Left ventricle myocardium inferior (tissue), 1 donor: ENCODE measurements around the gene NEDD9. TPM values are rescaled to one million over a fixed set of nuclear protein-coding genes. Genes with fewer than 3 reads are reported as not detected.

Source experiments
- DNase-seq: peaks from one replicate; pipeline ENCODE4 v3.0.0-alpha.2; 2020
- H3K27ac ChIP-seq: fragments of 200-600 bp; replicated peaks from 2 replicates; pipeline ENCODE4 v1.8.0; 2021
- H3K27me3 ChIP-seq: fragments of 200-600 bp; 2 replicates; pipeline ENCODE4 v1.8.0; 2021; ENCODE audit warnings: low read depth
- H3K36me3 ChIP-seq: fragments of 200-600 bp; 2 replicates; pipeline ENCODE4 v1.8.0; 2021
- H3K4me1 ChIP-seq: fragments of 200-600 bp; 2 replicates; pipeline ENCODE4 v1.8.0; 2021
- H3K4me3 ChIP-seq: fragments of 200-600 bp; 2 replicates; pipeline ENCODE4 v1.8.0; 2021; ENCODE audit warnings: mild to moderate bottlenecking, moderate library complexity
- H3K9me3 ChIP-seq: fragments of 200-600 bp; replicated peaks from 2 replicates; pipeline ENCODE4 v1.8.0; 2021
- CTCF ChIP-seq: fragments of 200-600 bp; IDR thresholded peaks from 2 replicates; pipeline ENCODE4 v1.8.0; 2021; ENCODE audit warnings: antibody characterized with exemption, mild to moderate bottlenecking, borderline replicate concordance
- intact Hi-C: fragments of 100-400 bp; cut with micrococcal nuclease; formaldehyde crosslinking; loops from one replicate; pipeline ENCODE4 v1.11.0; 2022
- total RNA-seq: library from RNA; stranded (reverse); fragmentation: NEBNext Ultra II Directional; extraction: Animal tissue kit (Norgen Biotek cat#: 25700); gene quantifications from one replicate; pipeline ENCODE4 v1.2.1, GENCODE V29; 2021
- donor health status: DM: no; HTN: yes; CAD: no; lungs with severe emphysema.

The NEDD9 gene
- total RNA-seq, 1 donor from 2014 or later, result 28.1 TPM

DNA sequence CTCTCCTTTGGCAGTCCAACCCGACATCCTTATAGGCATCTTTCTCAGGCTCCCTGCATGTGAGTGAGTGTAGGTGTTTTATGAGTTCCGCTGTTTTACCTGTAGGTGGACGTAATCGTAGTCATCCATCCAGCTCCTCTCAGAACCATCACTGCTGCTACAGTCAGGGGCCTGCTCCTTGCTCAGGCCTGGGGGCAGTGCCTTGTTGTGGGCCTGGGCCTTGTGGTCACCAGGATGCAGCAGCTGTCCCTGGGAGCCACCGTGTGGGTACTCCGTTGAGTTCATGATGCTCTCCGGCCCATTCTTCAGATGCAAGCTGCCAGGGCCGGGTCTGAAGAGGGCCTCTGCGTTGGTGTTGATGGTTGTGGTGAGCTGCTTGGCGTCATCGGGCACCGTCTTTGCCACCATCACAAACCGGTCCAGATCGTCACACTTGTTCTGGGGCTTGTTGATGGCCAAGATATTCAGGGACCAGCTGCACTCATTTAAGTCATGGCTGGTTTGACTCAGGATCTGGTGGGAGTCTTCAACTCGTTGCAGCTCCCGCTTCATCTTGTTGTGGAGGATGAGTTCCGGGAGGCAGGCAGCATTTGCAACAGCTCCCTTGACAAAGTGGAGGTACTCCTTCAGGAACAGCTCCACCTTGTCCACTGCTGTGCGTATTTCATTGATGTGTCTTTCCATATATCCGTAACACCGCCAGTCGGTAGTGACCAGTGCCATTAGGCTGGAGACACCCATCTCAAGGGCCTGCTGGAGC is 42.4 kb downstream of the NEDD9 start:
- Histone ChIP-seq H3K4me1 (peaks cover 14% of the 10 kb centered on the region), H3K4me3 (no peak overlapping the region), H3K36me3 (peaks cover 78% of the 10 kb centered on the region), H3K27me3 (no peaks in the 10 kb centered on the region), H3K9me3 (no peaks in the 10 kb centered on the region), H3K27ac (no peak overlapping the region)
- intact Hi-C loops, result no loop called here
- no peak for TF ChIP-seq CTCF
- no peak for DNase-seq

DNA sequence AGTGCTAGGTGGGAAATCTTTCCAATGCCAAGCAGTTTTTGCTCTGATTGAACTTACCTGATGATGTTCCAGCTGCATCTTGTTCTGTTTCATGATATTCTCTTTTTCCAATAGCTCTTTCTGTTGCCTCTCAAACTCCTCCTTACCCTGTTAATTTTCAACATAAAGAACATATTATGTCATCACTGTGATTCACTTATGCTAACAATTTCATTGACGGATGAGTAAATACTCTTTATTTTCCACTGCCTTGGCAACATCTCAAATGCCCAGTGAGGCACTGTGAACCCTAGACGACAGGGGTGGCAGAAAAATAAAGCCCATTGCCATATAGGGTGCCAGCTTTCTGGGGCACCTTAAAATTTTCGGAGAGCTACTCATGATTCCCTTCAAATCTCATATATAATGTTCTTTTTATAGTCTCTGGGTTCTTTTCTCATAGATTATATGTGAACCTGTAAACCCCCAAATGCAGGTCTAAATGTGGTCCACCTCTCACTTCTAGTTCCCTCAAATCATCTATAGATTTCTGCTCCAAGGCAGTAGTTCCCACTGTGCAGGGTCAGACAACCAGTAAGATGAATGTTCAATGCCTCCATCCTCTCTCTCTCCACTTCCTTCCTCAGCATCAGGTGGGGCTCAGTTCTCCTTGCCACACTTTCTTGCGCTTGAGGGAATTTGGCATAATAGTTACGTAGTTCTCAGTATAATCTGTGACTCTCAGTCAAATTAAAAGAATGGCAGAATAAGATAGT is 44.1 kb downstream of the NEDD9 start:
- no peak for DNase-seq
- Histone ChIP-seq H3K9me3 (no peaks in the 10 kb centered on the region), H3K4me1 (no peaks in the 10 kb centered on the region), H3K36me3 (peaks cover 94% of the 10 kb centered on the region), H3K27me3 (no peaks in the 10 kb centered on the region), H3K4me3 (no peak overlapping the region), H3K27ac (no peak overlapping the region)
- intact Hi-C loops, result no loop called here
- TF ChIP-seq CTCF, result no peak

- no peaks in the 10 kb centered on the region for H3K4me1 ChIP-seq
- H3K36me3 ChIP-seq, result peaks cover 86% of the 10 kb centered on the region
- intact Hi-C loops, result no loop called here
- no peak overlapping the region for H3K4me3 ChIP-seq
- H3K27me3 ChIP-seq, result no peaks in the 10 kb centered on the region
- DNase-seq, result no peak
- no peak for TF ChIP-seq CTCF
- H3K27ac ChIP-seq, result no peak overlapping the region
- H3K9me3 ChIP-seq, result peaks cover 2% of the 10 kb centered on the region
Observed at GRCh38 chr6:11187301-11187700, 45.2 kb downstream of the NEDD9 start.

DNA sequence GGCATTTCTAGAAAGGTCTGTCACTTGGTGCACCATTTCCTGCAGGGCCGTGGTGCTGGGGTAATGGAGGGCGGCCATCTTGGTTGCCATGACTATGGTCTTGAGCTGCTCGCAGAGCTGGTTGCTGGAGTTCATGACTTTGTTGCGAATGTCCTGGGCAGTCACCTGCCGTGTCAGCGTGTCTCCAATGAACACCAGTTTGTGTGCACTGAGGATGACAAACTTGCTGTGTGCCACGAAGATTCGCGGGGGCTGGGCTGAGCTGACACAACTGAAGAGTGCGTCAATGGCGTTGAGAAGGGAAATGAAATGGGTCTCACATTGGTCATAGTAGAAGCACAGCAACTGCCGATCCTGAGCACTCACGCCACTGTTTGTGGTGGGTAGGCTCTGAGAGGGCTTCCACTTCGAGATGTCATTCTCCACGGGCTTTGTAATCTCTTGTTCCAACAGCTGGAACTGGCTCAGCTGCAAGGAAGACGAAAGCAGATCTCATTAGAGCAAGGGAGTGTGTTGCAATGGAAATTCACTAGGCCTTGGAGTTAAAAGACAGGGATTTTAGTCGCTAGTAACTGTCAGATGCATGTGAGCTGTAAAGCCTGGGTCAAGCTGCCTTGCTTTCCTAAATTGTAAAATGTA is 47.1 kb downstream of the NEDD9 start:
- H3K4me1 ChIP-seq, result no peaks in the 10 kb centered on the region
- no peaks in the 10 kb centered on the region for H3K27me3 ChIP-seq
- H3K36me3 ChIP-seq, result peaks cover 66% of the 10 kb centered on the region
- no peak for DNase-seq
- no peak overlapping the region for H3K27ac ChIP-seq
- TF ChIP-seq CTCF, result no peak
- intact Hi-C loops, result no loop called here
- peaks cover 12% of the 10 kb centered on the region for H3K9me3 ChIP-seq
- H3K4me3 ChIP-seq, result no peak overlapping the region

GRCh38 chr6:11183761-11184362 is 48.6 kb downstream of the NEDD9 start:
- H3K9me3 ChIP-seq, result peaks cover 23% of the 10 kb centered on the region

More at GRCh38 chr6:11183761-11184362, 48.6 kb downstream of the NEDD9 start:
- intact Hi-C loops, result no loop called here
- no peak for DNase-seq
- Histone ChIP-seq H3K27ac (no peak overlapping the region), H3K4me3 (no peak overlapping the region), H3K36me3 (peaks cover 51% of the 10 kb centered on the region), H3K27me3 (no peaks in the 10 kb centered on the region), H3K4me1 (no peaks in the 10 kb centered on the region)
- TF ChIP-seq CTCF, result no peak
